ENCODE results near the gene PLA2G6. TPM values are rescaled to one million over a fixed set of nuclear protein-coding genes. Genes with fewer than 3 reads are reported as not detected.
A peak's percentile ranks its signal among the peaks of the same experiment; 100 is the strongest.

Gene PLA2G6
- total RNA-seq, 1 experiment from 2014 or later: 29.9 TPM

DNA sequence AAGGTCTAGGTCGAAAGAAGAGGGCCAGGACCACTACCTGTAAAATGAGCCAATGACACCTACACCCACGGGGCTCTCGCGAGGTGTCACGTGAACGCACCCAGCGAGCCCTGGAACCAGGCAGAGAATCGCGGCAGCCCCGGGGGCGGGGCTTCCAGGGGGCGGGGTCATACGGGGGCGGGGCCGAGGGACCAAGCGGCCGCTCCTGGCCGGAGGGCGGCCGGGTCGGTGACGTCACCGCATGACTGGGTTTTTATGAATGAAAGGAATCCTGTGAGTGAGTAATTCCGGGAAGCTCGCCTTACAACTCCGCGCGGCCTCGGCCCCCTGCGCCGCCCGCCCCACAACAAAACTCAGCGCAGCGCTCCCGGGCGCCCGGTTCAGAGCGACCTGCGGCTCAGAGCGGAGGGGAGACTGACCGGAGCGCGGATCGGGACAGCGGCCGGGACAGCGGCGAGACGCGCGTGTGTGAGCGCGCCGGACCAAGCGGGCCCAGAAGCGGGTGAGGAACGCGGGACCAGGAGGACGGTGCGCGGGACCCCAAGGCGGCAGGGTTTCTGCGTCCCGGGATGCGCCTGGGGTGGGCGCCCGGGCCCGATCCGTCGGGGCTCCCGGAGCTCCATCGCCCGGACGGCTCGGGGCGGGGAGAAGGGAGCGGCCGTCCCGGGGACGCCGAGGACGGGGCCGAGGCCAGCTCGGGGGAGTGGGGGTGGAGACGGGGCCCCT is 20.2 kb upstream of the PLA2G6 start, which contains the start of gene MAFF (continued):
- peak; percentile 27; the same call in 1 of the 2 replicates for TF ChIP-seq GABPB1 (CRISPR knock-in tag; IDR thresholded peaks at IDR 0.05)
- TF ChIP-seq, protein P1, sequence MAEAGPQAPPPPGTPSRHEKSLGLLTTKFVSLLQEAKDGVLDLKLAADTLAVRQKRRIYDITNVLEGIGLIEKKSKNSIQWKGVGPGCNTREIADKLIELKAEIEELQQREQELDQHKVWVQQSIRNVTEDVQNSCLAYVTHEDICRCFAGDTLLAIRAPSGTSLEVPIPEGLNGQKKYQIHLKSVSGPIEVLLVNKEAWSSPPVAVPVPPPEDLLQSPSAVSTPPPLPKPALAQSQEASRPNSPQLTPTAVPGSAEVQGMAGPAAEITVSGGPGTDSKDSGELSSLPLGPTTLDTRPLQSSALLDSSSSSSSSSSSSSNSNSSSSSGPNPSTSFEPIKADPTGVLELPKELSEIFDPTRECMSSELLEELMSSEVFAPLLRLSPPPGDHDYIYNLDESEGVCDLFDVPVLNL (CRISPR knock-in tag; IDR thresholded peaks at IDR 0.05; ENCODE audit: borderline replicate concordance, low read depth): no peak
- TF ChIP-seq, protein P2, sequence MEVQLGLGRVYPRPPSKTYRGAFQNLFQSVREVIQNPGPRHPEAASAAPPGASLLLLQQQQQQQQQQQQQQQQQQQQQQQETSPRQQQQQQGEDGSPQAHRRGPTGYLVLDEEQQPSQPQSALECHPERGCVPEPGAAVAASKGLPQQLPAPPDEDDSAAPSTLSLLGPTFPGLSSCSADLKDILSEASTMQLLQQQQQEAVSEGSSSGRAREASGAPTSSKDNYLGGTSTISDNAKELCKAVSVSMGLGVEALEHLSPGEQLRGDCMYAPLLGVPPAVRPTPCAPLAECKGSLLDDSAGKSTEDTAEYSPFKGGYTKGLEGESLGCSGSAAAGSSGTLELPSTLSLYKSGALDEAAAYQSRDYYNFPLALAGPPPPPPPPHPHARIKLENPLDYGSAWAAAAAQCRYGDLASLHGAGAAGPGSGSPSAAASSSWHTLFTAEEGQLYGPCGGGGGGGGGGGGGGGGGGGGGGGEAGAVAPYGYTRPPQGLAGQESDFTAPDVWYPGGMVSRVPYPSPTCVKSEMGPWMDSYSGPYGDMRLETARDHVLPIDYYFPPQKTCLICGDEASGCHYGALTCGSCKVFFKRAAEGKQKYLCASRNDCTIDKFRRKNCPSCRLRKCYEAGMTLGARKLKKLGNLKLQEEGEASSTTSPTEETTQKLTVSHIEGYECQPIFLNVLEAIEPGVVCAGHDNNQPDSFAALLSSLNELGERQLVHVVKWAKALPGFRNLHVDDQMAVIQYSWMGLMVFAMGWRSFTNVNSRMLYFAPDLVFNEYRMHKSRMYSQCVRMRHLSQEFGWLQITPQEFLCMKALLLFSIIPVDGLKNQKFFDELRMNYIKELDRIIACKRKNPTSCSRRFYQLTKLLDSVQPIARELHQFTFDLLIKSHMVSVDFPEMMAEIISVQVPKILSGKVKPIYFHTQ (CRISPR knock-in tag; IDR thresholded peaks at IDR 0.05): no peak

DNA sequence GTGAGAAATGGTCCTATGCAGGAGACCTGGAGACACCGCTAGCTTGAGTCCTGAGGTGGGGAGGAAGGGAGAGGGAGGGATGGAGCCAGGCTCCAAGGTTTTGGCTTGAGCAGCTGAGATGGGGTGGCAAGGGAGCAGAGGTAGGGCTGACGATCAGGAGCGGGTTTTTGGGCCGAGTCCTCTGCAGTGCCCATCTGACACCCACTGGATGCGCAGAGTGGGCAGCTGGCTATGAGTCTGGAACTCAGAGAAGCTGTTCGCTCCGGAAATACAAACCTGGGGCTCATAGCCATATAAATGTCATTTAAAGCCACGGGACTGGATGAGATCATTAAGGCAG is 19.7 kb upstream of the PLA2G6 start:
- ChIA-PET POLR2A (interaction anchor here (0.6 to 1.8 kb wide), 5 partner anchors 13 to 51 kb away, joined by 3 to 8 read pairs (median 5); partner anchors contain the start of gene PLA2G6), CTCF (interaction anchor here (0.7 to 2.2 kb wide), 11 partner anchors 11 to 171 kb away, joined by 3 to 18 read pairs (median 5); partner anchors contain the start of gene PLA2G6)
- Mint-ChIP-seq H3K9me3 (no peaks in the 10 kb centered on the region), H3K27ac (peak overlapping the region; percentile 25), H3K4me1 (peaks cover 12% of the 10 kb centered on the region), H3K36me3 (no peaks in the 10 kb centered on the region), H3K4me3 (peak overlapping the region; percentile 78), H3K27me3 (ENCODE audit: low read depth) (peaks cover 54% of the 10 kb centered on the region)
- ATAC-seq: no peak
- DNase-seq (ENCODE audit: low spot score): no peak
- no peak for TF ChIP-seq MYBL2 (CRISPR knock-in tag; IDR thresholded peaks at IDR 0.05)
- TF ChIP-seq, protein P3, sequence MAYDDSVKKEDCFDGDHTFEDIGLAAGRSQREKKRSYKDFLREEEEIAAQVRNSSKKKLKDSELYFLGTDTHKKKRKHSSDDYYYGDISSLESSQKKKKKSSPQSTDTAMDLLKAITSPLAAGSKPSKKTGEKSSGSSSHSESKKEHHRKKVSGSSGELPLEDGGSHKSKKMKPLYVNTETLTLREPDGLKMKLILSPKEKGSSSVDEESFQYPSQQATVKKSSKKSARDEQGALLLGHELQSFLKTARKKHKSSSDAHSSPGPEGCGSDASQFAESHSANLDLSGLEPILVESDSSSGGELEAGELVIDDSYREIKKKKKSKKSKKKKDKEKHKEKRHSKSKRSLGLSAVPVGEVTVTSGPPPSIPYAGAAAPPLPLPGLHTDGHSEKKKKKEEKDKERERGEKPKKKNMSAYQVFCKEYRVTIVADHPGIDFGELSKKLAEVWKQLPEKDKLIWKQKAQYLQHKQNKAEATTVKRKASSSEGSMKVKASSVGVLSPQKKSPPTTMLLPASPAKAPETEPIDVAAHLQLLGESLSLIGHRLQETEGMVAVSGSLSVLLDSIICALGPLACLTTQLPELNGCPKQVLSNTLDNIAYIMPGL (CRISPR knock-in tag; IDR thresholded peaks at IDR 0.05): no peak
- no peak for TF ChIP-seq ZNF219 (CRISPR knock-in tag; IDR thresholded peaks at IDR 0.05; ENCODE audit: borderline replicate concordance)
- TF ChIP-seq SMAD3 (CRISPR knock-in tag; IDR thresholded peaks at IDR 0.05; ENCODE audit: borderline replicate concordance): no peak
- TF ChIP-seq, protein P4, sequence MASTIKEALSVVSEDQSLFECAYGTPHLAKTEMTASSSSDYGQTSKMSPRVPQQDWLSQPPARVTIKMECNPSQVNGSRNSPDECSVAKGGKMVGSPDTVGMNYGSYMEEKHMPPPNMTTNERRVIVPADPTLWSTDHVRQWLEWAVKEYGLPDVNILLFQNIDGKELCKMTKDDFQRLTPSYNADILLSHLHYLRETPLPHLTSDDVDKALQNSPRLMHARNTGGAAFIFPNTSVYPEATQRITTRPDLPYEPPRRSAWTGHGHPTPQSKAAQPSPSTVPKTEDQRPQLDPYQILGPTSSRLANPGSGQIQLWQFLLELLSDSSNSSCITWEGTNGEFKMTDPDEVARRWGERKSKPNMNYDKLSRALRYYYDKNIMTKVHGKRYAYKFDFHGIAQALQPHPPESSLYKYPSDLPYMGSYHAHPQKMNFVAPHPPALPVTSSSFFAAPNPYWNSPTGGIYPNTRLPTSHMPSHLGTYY (CRISPR knock-in tag; IDR thresholded peaks at IDR 0.05): no peak
- no peak for TF ChIP-seq ZNF396 (CRISPR knock-in tag; IDR thresholded peaks at IDR 0.05; ENCODE audit: borderline replicate concordance)
- no peak for TF ChIP-seq ZNF263 (CRISPR knock-in tag; IDR thresholded peaks at IDR 0.05; ENCODE audit: low read depth)
- TF ChIP-seq, protein P5, sequence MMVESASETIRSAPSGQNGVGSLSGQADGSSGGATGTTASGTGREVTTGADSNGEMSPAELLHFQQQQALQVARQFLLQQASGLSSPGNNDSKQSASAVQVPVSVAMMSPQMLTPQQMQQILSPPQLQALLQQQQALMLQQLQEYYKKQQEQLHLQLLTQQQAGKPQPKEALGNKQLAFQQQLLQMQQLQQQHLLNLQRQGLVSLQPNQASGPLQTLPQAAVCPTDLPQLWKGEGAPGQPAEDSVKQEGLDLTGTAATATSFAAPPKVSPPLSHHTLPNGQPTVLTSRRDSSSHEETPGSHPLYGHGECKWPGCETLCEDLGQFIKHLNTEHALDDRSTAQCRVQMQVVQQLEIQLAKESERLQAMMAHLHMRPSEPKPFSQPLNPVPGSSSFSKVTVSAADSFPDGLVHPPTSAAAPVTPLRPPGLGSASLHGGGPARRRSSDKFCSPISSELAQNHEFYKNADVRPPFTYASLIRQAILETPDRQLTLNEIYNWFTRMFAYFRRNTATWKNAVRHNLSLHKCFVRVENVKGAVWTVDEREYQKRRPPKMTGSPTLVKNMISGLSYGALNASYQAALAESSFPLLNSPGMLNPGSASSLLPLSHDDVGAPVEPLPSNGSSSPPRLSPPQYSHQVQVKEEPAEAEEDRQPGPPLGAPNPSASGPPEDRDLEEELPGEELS (CRISPR knock-in tag; IDR thresholded peaks at IDR 0.05): no peak
- TF ChIP-seq, protein P6, sequence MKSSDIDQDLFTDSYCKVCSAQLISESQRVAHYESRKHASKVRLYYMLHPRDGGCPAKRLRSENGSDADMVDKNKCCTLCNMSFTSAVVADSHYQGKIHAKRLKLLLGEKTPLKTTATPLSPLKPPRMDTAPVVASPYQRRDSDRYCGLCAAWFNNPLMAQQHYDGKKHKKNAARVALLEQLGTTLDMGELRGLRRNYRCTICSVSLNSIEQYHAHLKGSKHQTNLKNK (CRISPR knock-in tag; IDR thresholded peaks at IDR 0.05): no peak
- no peak for TF ChIP-seq MXD4 (CRISPR knock-in tag; IDR thresholded peaks at IDR 0.05; ENCODE audit: borderline replicate concordance)
- TF ChIP-seq GRHL2 (CRISPR knock-in tag; IDR thresholded peaks at IDR 0.05; ENCODE audit: insufficient replicate concordance, severe bottlenecking): no peak
- TF ChIP-seq SMAD4 (CRISPR knock-in tag; IDR thresholded peaks at IDR 0.05): no peak
- TF ChIP-seq, protein P7, sequence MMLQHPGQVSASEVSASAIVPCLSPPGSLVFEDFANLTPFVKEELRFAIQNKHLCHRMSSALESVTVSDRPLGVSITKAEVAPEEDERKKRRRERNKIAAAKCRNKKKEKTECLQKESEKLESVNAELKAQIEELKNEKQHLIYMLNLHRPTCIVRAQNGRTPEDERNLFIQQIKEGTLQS (CRISPR knock-in tag; conservative IDR thresholded peaks at IDR 0.05): no peak
- TF ChIP-seq, protein P1 (CRISPR knock-in tag; IDR thresholded peaks at IDR 0.05; ENCODE audit: borderline replicate concordance, low read depth): no peak
- no peak for TF ChIP-seq ZNF671 (CRISPR knock-in tag; IDR thresholded peaks at IDR 0.05)
- no peak for TF ChIP-seq ZNF232 (CRISPR knock-in tag; IDR thresholded peaks at IDR 0.05)
